Gastrocnemius medialis (tissue), 4 donors: ENCODE data around the gene MTHFD2. TPM values are rescaled to one million over a fixed set of nuclear protein-coding genes. Genes with fewer than 3 reads are reported as not detected.
"Not testable (repeated sequence)": the region's sequence is repeated elsewhere in the genome, so short reads cannot be mapped to it uniquely, and the experiment has no call there.

Experiments
- ATAC-seq, 2 donors: fragments of 150-250 bp; one replicate each; pipeline ENCODE4 v1.9.1; 2016
- DNase-seq, 2 donors: peaks; one replicate each; pipeline ENCODE4 v3.0.0-alpha.2; 2019
- H3K27ac ChIP-seq, 4 donors: fragments of 200-600 bp; sonication (generic); 1 replicate in 1 of 4; 2 replicates in 3 of 4; pipeline ENCODE4 v1.5.1; 2016 to 2018; ENCODE audit warnings: mild to moderate bottlenecking in 2 of 4, moderate library complexity in 1 of 4
- H3K27me3 ChIP-seq, 3 donors: fragments of 200-600 bp; sonication (generic) in 2 of 3; 1 replicate in 1 of 3; 2 replicates in 2 of 3; pipeline versions ENCODE4 v1.5.1 to v1.6.0; 2016 to 2019; ENCODE audit warnings: mild to moderate bottlenecking in 1 of 3, moderate library complexity in 1 of 3
- H3K36me3 ChIP-seq, 2 donors: fragments of 200-600 bp; sonication (generic) in 1 of 2; one replicate each; pipeline ENCODE4 v1.5.1; 2017 to 2018
- H3K4me1 ChIP-seq, 2 donors: fragments of 200-600 bp; sonication (generic) in 1 of 2; one replicate each; pipeline ENCODE4 v1.5.1; 2016 to 2017; ENCODE audit warnings: mild to moderate bottlenecking in 2 of 2
- H3K4me3 ChIP-seq, 4 donors: fragments of 200-600 bp; sonication (generic) in 3 of 4; 1 replicate in 1 of 4; 2 replicates in 3 of 4; pipeline ENCODE4 v1.5.1; 2016 to 2019; ENCODE audit warnings: mild to moderate bottlenecking in 2 of 4
- H3K9me3 ChIP-seq, 3 donors: fragments of 200-600 bp; sonication (generic) in 2 of 3; 1 replicate in 1 of 3; 2 replicates in 2 of 3; pipeline ENCODE4 v1.5.1; 2016 to 2019
- CTCF ChIP-seq, 5 experiments: fragments of 450-650 bp in 3 of 5; fragments of 200-600 bp in 2 of 5; sonication (generic) in 2 of 5; IDR thresholded peaks in 4 of 5; conservative IDR thresholded peaks in 1 of 5; 1 replicate in 4 of 5; 2 replicates in 1 of 5; pipeline ENCODE4 v1.5.1; 2016 to 2019; ENCODE audit warnings: antibody characterized with exemption in 5 of 5, mild to moderate bottlenecking in 3 of 5, moderate library complexity in 3 of 5
- POLR2A ChIP-seq, 2 donors: fragments of 450-650 bp; IDR thresholded peaks; one replicate each; pipeline ENCODE4 v1.6.1; 2017; ENCODE audit warnings: antibody characterized with exemption in 2 of 2, mild to moderate bottlenecking in 2 of 2, moderate library complexity in 2 of 2
- in situ Hi-C, 4 donors: fragments of 200-750 bp; cut with MboI; loops; one replicate each; pipeline versions ENCODE4 v1.15.0 to v1.8.0; 2017; ENCODE audit warnings: low sequenced_read_pairs in 4 of 4
- intact Hi-C: fragments of 100-400 bp; cut with DNase I; formaldehyde crosslinking; loops from one replicate; pipeline ENCODE4 v1.15.1; 2023; ENCODE audit warnings: low total_unique reads
- total RNA-seq, 4 donors: library from RNA; depleted of rRNA; stranded (reverse); fragments of >200 nt; gene quantifications; one replicate each; pipeline versions ENCODE4 v1.1.0 to v1.2.3, GENCODE V29; 2016

MTHFD2 gene
- total RNA-seq, 4 donors from 2014 or later: 29.0 to 53.5 (median 32.5) TPM

GRCh38 chr2:74181739-74182138 lies 16.7 kb upstream of the MTHFD2 start:
- Histone ChIP-seq H3K9me3 (no peaks in the 10 kb centered on the region), H3K36me3 (no peaks in the 10 kb centered on the region), H3K27me3 (no peaks in the 10 kb centered on the region), H3K27ac (no peak overlapping the region), H3K4me1 (peaks cover 12 to 13% of the 10 kb centered on the region in 2 donors), H3K4me3 (no peak overlapping the region)
- intact Hi-C loops: no loop called here
- ATAC-seq: no peak
- peak; percentile 29 to 37 for DNase-seq
- TF ChIP-seq POLR2A (IDR thresholded peaks at IDR 0.05): no peak
- TF ChIP-seq CTCF (IDR thresholded peaks at IDR 0.05 in 4 of 5, conservative IDR thresholded peaks at IDR 0.05 in 1 of 5): no peak
- in situ Hi-C loops: no loop called here

GRCh38 chr2:74183878-74184277 lies 14.5 kb upstream of the MTHFD2 start:
- ATAC-seq (no peak), DNase-seq (no peak)
- Histone ChIP-seq H3K36me3 (no peaks in the 10 kb centered on the region), H3K4me1 (peaks cover 3 to 9% of the 10 kb centered on the region in 2 donors), H3K27ac (no peak overlapping the region), H3K4me3 (no peak overlapping the region), H3K9me3 (no peaks in the 10 kb centered on the region), H3K27me3 (no peaks in the 10 kb centered on the region)
- intact Hi-C loops: no loop called here
- TF ChIP-seq CTCF (IDR thresholded peaks at IDR 0.05 in 4 of 5, conservative IDR thresholded peaks at IDR 0.05 in 1 of 5) (no peak), POLR2A (IDR thresholded peaks at IDR 0.05) (no peak)
- in situ Hi-C loops: no loop called here

GRCh38 chr2:74186038-74186437 lies 12.4 kb upstream of the MTHFD2 start:
- Histone ChIP-seq H3K4me1 (peaks cover 3 to 9% of the 10 kb centered on the region in 2 donors), H3K36me3 (no peaks in the 10 kb centered on the region), H3K4me3 (no peak overlapping the region), H3K27me3 (no peaks in the 10 kb centered on the region), H3K27ac (no peak overlapping the region), H3K9me3 (no peaks in the 10 kb centered on the region)
- intact Hi-C loops: no loop called here
- DNase-seq (peak; percentile 11 to 23), ATAC-seq (no peak)
- in situ Hi-C loops: no loop called here
- TF ChIP-seq POLR2A (IDR thresholded peaks at IDR 0.05) (no peak), CTCF (IDR thresholded peaks at IDR 0.05 in 4 of 5, conservative IDR thresholded peaks at IDR 0.05 in 1 of 5) (no peak)

- H3K27me3 ChIP-seq, in situ Hi-C loops, DNase-seq, H3K9me3 ChIP-seq, ATAC-seq, intact Hi-C loops, H3K4me1 ChIP-seq, H3K36me3 ChIP-seq, H3K4me3 ChIP-seq, H3K27ac ChIP-seq: not testable (repeated sequence)
Observed at GRCh38 chr2:74186706-74187105, 11.7 kb upstream of the MTHFD2 start.

GRCh38 chr2:74188018-74188601 lies 10.3 kb upstream of the MTHFD2 start:
- intact Hi-C loops: no loop called here
- Histone ChIP-seq H3K4me3 (no peak overlapping the region), H3K36me3 (no peaks in the 10 kb centered on the region), H3K9me3 (no peaks in the 10 kb centered on the region), H3K4me1 (peaks cover 3 to 9% of the 10 kb centered on the region in 2 donors), H3K27me3 (no peaks in the 10 kb centered on the region), H3K27ac (peak overlapping the region in 1 of 4 donors; percentile 18)
- in situ Hi-C loops: no loop called here
- no peak for TF ChIP-seq POLR2A (IDR thresholded peaks at IDR 0.05)
- TF ChIP-seq CTCF (IDR thresholded peaks at IDR 0.05 in 4 of 5, conservative IDR thresholded peaks at IDR 0.05 in 1 of 5): no peak
- ATAC-seq: peak; percentile 89 to 96
- DNase-seq: peak; percentile 18 to 73
